ENCODE data around the gene TEX14.

DNA sequence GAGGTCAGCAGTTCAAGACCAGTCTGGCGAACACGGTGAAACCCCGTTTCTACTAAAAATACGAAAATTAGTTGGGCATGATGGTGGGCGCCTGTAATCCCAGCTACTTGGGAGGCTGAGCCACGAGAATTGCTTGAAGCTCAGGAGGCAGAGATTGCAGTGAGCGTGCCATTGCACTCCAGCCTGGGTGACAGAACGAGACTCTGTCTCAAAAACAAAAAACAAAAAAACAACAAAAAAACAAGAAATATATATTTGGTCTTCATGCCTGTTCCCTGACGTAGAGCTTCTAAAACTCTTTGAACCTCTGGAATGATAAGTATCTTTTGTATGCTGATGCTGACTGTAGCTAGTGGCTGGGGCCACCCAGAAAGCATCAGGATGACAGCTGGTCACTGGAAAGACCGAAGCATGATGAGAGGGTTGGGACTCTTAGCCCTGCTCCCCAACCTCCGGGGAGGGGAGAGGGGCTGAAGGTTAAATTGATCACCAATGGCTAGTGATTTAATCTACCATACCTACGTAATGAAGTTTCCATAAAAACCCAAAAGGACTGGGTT lies 54.8 kb downstream of the TEX14 start:
- no peak for TF ChIP-seq EP300 (IDR thresholded peaks at IDR 0.05; ENCODE audit: low read depth)
- TF ChIP-seq, protein P1, sequence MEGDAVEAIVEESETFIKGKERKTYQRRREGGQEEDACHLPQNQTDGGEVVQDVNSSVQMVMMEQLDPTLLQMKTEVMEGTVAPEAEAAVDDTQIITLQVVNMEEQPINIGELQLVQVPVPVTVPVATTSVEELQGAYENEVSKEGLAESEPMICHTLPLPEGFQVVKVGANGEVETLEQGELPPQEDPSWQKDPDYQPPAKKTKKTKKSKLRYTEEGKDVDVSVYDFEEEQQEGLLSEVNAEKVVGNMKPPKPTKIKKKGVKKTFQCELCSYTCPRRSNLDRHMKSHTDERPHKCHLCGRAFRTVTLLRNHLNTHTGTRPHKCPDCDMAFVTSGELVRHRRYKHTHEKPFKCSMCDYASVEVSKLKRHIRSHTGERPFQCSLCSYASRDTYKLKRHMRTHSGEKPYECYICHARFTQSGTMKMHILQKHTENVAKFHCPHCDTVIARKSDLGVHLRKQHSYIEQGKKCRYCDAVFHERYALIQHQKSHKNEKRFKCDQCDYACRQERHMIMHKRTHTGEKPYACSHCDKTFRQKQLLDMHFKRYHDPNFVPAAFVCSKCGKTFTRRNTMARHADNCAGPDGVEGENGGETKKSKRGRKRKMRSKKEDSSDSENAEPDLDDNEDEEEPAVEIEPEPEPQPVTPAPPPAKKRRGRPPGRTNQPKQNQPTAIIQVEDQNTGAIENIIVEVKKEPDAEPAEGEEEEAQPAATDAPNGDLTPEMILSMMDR (IDR thresholded peaks at IDR 0.05), result no peak
- no peak for TF ChIP-seq POLR2AphosphoS5 (IDR thresholded peaks at IDR 0.05)

Data from transverse colon (tissue), 4 donors.